Hepatocyte (in vitro differentiated cells): ENCODE measurements around the gene ADIG. TPM values are rescaled to one million over a fixed set of nuclear protein-coding genes. Genes with fewer than 3 reads are reported as not detected.

Experiments used
- DNase-seq: peaks from one replicate; pipeline ENCODE4 v3.0.0-alpha.2; 2016; ENCODE audit warnings: low spot score
- H2AFZ ChIP-seq: fragments of 200-600 bp; sonication (generic); 2 replicates; pipeline ENCODE4 v1.6.0; 2016; ENCODE audit warnings: antibody characterized with exemption, mild to moderate bottlenecking
- H3K27ac ChIP-seq: fragments of 200-600 bp; sonication (generic); 2 replicates; pipeline ENCODE4 v1.5.1; 2016; ENCODE audit warnings: mild to moderate bottlenecking
- H3K27me3 ChIP-seq: fragments of 200-600 bp; sonication (generic); 2 replicates; pipeline ENCODE4 v1.6.1; 2016
- H3K36me3 ChIP-seq: fragments of 200-600 bp; sonication (generic); replicated peaks from 2 replicates; pipeline ENCODE4 v1.5.1; 2016; ENCODE audit warnings: low read depth; ENCODE audit not compliant: insufficient read depth
- H3K4me1 ChIP-seq: fragments of 200-600 bp; sonication (generic); 2 replicates; pipeline ENCODE4 v1.5.1; 2016; ENCODE audit warnings: mild to moderate bottlenecking, moderate library complexity; ENCODE audit not compliant: insufficient read depth
- H3K4me2 ChIP-seq: fragments of 200-600 bp; sonication (generic); 2 replicates; pipeline ENCODE4 v1.6.0; 2016
- H3K4me3 ChIP-seq: fragments of 200-600 bp; sonication (generic); 2 replicates; pipeline ENCODE4 v1.5.1; 2016; ENCODE audit warnings: mild to moderate bottlenecking
- H3K79me2 ChIP-seq: fragments of 200-600 bp; sonication (generic); 2 replicates; pipeline ENCODE4 v1.6.0; 2017; ENCODE audit warnings: mild to moderate bottlenecking
- H3K9me2 ChIP-seq: fragments of 200-600 bp; sonication (generic); replicated peaks from 2 replicates; pipeline ENCODE4 v1.6.0; 2017; ENCODE audit warnings: mild to moderate bottlenecking; ENCODE audit not compliant: insufficient read depth
- H3K9me3 ChIP-seq: fragments of 200-600 bp; sonication (generic); 2 replicates; pipeline ENCODE4 v1.5.1; 2016; ENCODE audit warnings: low read depth, mild to moderate bottlenecking
- H4K20me1 ChIP-seq: fragments of 200-600 bp; sonication (generic); 2 replicates; pipeline ENCODE4 v1.6.0; 2016; ENCODE audit warnings: mild to moderate bottlenecking; ENCODE audit not compliant: insufficient read depth, poor library complexity, severe bottlenecking
- EZH2 ChIP-seq: fragments of 200-600 bp; sonication (generic); IDR thresholded peaks from 2 replicates; pipeline ENCODE4 v1.6.1; 2016; ENCODE audit warnings: antibody characterized with exemption, mild to moderate bottlenecking, borderline replicate concordance
- EZH2phosphoT487 ChIP-seq: fragments of 200-600 bp; sonication (generic); IDR thresholded peaks from one replicate; pipeline ENCODE4 v1.6.1; 2018; ENCODE audit warnings: antibody characterized with exemption, mild to moderate bottlenecking, low read depth, moderate library complexity; ENCODE audit not compliant: unreplicated experiment, severe bottlenecking
- WGBS: methylation state at CpG from one replicate; pipeline ENCODE4 v1.1.6; 2016; ENCODE audit warnings: low lambda C conversion rate; ENCODE audit errors: missing lambda C conversion rate; 5-methylcytosine and 5-hydroxymethylcytosine counted together
- polyA plus RNA-seq: library from polyadenylated mRNA; unstranded; fragments of >200 nt; fragmentation: Nextera tagmentation; extraction: Ambion mirVana; gene quantifications from 2 replicates; pipeline ENCODE4 v1.2.1, GENCODE V29; 2016
- total RNA-seq: library from RNA; depleted of rRNA; stranded (reverse); fragments of >200 nt; gene quantifications from 2 replicates; pipeline ENCODE4 v1.2.3, GENCODE V29; 2014
- TF ChIP-seq, protein P1 (sequence below): fragments of 200-600 bp; sonication (generic); IDR thresholded peaks from 2 replicates; pipeline ENCODE4 v1.5.1; 2016; ENCODE audit warnings: antibody characterized with exemption, mild to moderate bottlenecking; ENCODE audit not compliant: poor library complexity

Gene ADIG
- total RNA-seq (not detected in 2 replicates), polyA plus RNA-seq (not detected in 2 replicates)

DNA sequence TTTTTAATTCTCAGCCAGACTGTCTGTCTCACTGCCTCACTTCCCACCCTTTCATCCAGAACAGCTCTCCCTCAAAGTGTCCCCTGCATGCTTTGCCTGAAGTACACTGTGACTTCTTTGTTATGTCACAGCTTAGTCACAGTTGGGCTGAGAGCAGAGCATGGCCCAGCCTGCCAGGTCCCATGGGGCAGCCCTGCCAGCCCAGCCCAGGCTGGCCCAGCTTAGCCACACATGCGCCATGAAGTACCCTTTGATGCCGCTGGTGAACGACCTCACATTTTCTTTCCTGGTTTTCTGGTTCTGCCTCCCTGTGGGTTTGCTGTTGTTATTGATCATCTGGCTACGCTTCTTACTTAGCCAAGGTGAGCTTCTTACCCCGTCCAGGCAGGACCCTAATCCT, at the start of gene ADIG:
Gene ADIG, plus strand, starts transcription at position 185 of the 400 bp plus-strand sequence. Its CDS starts 54 bp downstream, at position 239.
- no peaks in the 10 kb centered on the region for H3K9me2 ChIP-seq
- H3K4me1 ChIP-seq = no peaks in the 10 kb centered on the region
- no peaks in the 10 kb centered on the region for H4K20me1 ChIP-seq
- no peak within 1 kb of the TSS for H3K4me2 ChIP-seq
- H3K27me3 ChIP-seq = no peaks in the 10 kb centered on the region
- H3K36me3 ChIP-seq = no peaks in the 10 kb centered on the region
- no peak within 1 kb of the TSS for H2AFZ ChIP-seq
- H3K79me2 ChIP-seq = no peaks in the 10 kb centered on the region
- WGBS = 84% methylated on average over 5 of the region's 5 CpGs
- no peak for TF ChIP-seq EZH2
- TF ChIP-seq, protein P1, sequence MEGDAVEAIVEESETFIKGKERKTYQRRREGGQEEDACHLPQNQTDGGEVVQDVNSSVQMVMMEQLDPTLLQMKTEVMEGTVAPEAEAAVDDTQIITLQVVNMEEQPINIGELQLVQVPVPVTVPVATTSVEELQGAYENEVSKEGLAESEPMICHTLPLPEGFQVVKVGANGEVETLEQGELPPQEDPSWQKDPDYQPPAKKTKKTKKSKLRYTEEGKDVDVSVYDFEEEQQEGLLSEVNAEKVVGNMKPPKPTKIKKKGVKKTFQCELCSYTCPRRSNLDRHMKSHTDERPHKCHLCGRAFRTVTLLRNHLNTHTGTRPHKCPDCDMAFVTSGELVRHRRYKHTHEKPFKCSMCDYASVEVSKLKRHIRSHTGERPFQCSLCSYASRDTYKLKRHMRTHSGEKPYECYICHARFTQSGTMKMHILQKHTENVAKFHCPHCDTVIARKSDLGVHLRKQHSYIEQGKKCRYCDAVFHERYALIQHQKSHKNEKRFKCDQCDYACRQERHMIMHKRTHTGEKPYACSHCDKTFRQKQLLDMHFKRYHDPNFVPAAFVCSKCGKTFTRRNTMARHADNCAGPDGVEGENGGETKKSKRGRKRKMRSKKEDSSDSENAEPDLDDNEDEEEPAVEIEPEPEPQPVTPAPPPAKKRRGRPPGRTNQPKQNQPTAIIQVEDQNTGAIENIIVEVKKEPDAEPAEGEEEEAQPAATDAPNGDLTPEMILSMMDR = no peak
- no peak for TF ChIP-seq EZH2phosphoT487
- H3K9me3 ChIP-seq = no peaks in the 10 kb centered on the region
- H3K27ac ChIP-seq = no peak within 1 kb of the TSS
- no peak for DNase-seq
- no peak within 1 kb of the TSS for H3K4me3 ChIP-seq

DNA sequence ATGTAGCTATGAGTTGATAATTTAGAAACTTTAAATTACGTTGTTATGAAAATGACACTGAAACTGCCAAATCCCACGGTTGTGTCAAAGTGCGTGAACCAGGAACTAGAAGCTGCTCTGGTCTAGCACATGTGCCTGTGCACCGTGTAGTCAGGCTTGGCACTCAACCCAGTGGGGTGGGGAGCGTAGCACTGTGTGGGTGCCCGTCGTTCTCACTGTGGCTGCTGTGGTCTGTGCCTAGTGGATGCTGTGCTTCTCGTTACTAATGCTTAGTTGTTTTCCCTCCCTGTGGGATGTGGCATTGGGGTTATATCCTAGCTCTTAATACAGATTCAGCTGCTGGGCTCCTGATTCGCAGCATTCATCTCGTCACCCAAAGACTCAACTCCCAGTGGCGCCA, 46.2 kb upstream of the ADIG start:
- Histone ChIP-seq H4K20me1 (no peaks in the 10 kb centered on the region), H3K4me3 (no peak overlapping the region), H3K79me2 (no peaks in the 10 kb centered on the region), H3K27ac (no peak overlapping the region), H3K9me2 (no peaks in the 10 kb centered on the region), H2AFZ (no peak overlapping the region), H3K36me3 (no peaks in the 10 kb centered on the region), H3K4me1 (no peaks in the 10 kb centered on the region), H3K4me2 (no peak overlapping the region), H3K9me3 (no peaks in the 10 kb centered on the region), H3K27me3 (no peaks in the 10 kb centered on the region)
- 99% methylated on average over 11 of the region's 11 CpGs for WGBS
- no peak for DNase-seq
- no peak for TF ChIP-seq EZH2phosphoT487
- TF ChIP-seq EZH2 = no peak
- TF ChIP-seq, protein P1 = no peak

DNA sequence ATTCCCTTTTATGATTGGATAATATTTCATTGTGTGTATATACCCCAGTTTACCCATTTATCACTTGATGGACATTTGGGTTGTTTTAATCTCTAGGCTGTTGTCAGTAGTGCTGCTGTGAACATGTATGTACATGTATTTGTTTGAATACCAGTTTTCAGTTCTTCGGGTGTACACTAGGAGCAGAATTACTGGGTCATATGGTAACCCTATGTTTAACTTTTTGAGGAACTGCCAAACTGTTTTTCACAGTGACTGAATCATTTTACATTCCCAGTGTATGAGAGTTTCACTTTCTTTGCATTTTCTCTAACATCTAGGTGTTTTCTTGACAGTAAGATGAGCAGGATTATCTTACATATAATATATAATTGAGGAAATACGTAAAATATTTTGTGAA, 44.7 kb upstream of the ADIG start:
- Histone ChIP-seq H3K36me3 (peaks cover 2% of the 10 kb centered on the region), H3K79me2 (no peaks in the 10 kb centered on the region), H3K9me3 (no peaks in the 10 kb centered on the region), H3K4me1 (no peaks in the 10 kb centered on the region), H3K27ac (no peak overlapping the region), H3K4me3 (no peak overlapping the region), H3K9me2 (no peaks in the 10 kb centered on the region), H3K4me2 (no peak overlapping the region), H3K27me3 (no peaks in the 10 kb centered on the region), H2AFZ (no peak overlapping the region), H4K20me1 (no peaks in the 10 kb centered on the region)
- 96% methylated on average over 2 of the region's 2 CpGs for WGBS
- TF ChIP-seq EZH2 (no peak), EZH2phosphoT487 (no peak)
- TF ChIP-seq, protein P1 = no peak
- DNase-seq = no peak

GRCh38 chr20:38537176-38537575, 43.8 kb upstream of the ADIG start:
- no peak for DNase-seq
- TF ChIP-seq, protein P1 = no peak
- TF ChIP-seq EZH2 (no peak), EZH2phosphoT487 (no peak)
- no peaks in the 10 kb centered on the region for H3K9me2 ChIP-seq
- no peaks in the 10 kb centered on the region for H3K4me1 ChIP-seq
- no peaks in the 10 kb centered on the region for H4K20me1 ChIP-seq
- H3K27ac ChIP-seq = no peak overlapping the region
- no peaks in the 10 kb centered on the region for H3K79me2 ChIP-seq
- no peak overlapping the region for H3K4me2 ChIP-seq
- H3K9me3 ChIP-seq = no peaks in the 10 kb centered on the region
- WGBS = 96% methylated on average over 1 of the region's 1 CpG
- no peak overlapping the region for H3K4me3 ChIP-seq
- H2AFZ ChIP-seq = no peak overlapping the region
- peaks cover 6% of the 10 kb centered on the region for H3K36me3 ChIP-seq
- no peaks in the 10 kb centered on the region for H3K27me3 ChIP-seq
